ENCODE data around the gene CBLB.

The CBLB gene

GRCh38 chr3:105846809-105847208 is 22.0 kb downstream of the CBLB start:
- no peak for DNase-seq (ENCODE audit: low read depth)

GRCh38 chr3:105845488-105845887 is 23.3 kb downstream of the CBLB start:
- no peak for DNase-seq (ENCODE audit: low read depth)

- no peak for DNase-seq (ENCODE audit: low read depth)
Observed at GRCh38 chr3:105844704-105845103, 24.1 kb downstream of the CBLB start.

- no peak for DNase-seq (ENCODE audit: low read depth)
Observed at GRCh38 chr3:105843994-105844393, 24.8 kb downstream of the CBLB start.

GRCh38 chr3:105842943-105843342 is 25.9 kb downstream of the CBLB start:
- DNase-seq (ENCODE audit: low read depth) = no peak

GRCh38 chr3:105842449-105842848 is 26.4 kb downstream of the CBLB start:
- DNase-seq (ENCODE audit: low read depth) = no peak

GRCh38 chr3:105837947-105838346 is 30.9 kb downstream of the CBLB start:
- DNase-seq (ENCODE audit: low read depth) = no peak

GRCh38 chr3:105837143-105837740 is 31.6 kb downstream of the CBLB start:
- DNase-seq (ENCODE audit: low read depth) = no peak

GRCh38 chr3:105836533-105836932 is 32.3 kb downstream of the CBLB start:
- DNase-seq (ENCODE audit: low read depth) = no peak

- DNase-seq (ENCODE audit: low read depth) = no peak
Observed at GRCh38 chr3:105835606-105836005, 33.2 kb downstream of the CBLB start.

GRCh38 chr3:105834768-105835167 is 34.0 kb downstream of the CBLB start:
- DNase-seq (ENCODE audit: low read depth) = no peak

- no peak for DNase-seq (ENCODE audit: low read depth)
Observed at GRCh38 chr3:105832644-105833043, 36.2 kb downstream of the CBLB start.

- DNase-seq (ENCODE audit: low read depth) = no peak
Observed at GRCh38 chr3:105830836-105831235, 38.0 kb downstream of the CBLB start.

- DNase-seq (ENCODE audit: low read depth) = no peak
Observed at GRCh38 chr3:105829871-105830622, 38.8 kb downstream of the CBLB start.

GRCh38 chr3:105829229-105829628 is 39.6 kb downstream of the CBLB start:
- DNase-seq (ENCODE audit: low read depth) = no peak

- no peak for DNase-seq (ENCODE audit: low read depth)
Observed at GRCh38 chr3:105828703-105829102, 40.1 kb downstream of the CBLB start.

- DNase-seq (ENCODE audit: low read depth) = no peak
Observed at GRCh38 chr3:105827959-105828358, 40.9 kb downstream of the CBLB start.

- DNase-seq (ENCODE audit: low read depth) = no peak
Observed at GRCh38 chr3:105826778-105827634, 41.8 kb downstream of the CBLB start.

GRCh38 chr3:105824129-105824528 is 44.7 kb downstream of the CBLB start:
- DNase-seq (ENCODE audit: low read depth) = no peak

- DNase-seq (ENCODE audit: low read depth) = no peak
Observed at GRCh38 chr3:105823149-105823867, 45.5 kb downstream of the CBLB start.

GRCh38 chr3:105822171-105823123 is 46.4 kb downstream of the CBLB start:
- no peak for DNase-seq (ENCODE audit: low read depth)
